Left ventricle myocardium inferior (tissue), 1 donor: ENCODE measurements around the gene MAOA. TPM values are rescaled to one million over a fixed set of nuclear protein-coding genes. Genes with fewer than 3 reads are reported as not detected.
"Not testable (repeated sequence)": the region's sequence is repeated elsewhere in the genome, so short reads cannot be mapped to it uniquely, and the experiment has no call there.

ENCODE experiments used
- DNase-seq: peaks from one replicate; pipeline ENCODE4 v3.0.0-alpha.2; 2020
- H3K27ac ChIP-seq: fragments of 200-600 bp; replicated peaks from 2 replicates; pipeline ENCODE4 v1.8.0; 2021
- H3K27me3 ChIP-seq: fragments of 200-600 bp; 2 replicates; pipeline ENCODE4 v1.8.0; 2021; ENCODE audit warnings: low read depth
- H3K36me3 ChIP-seq: fragments of 200-600 bp; 2 replicates; pipeline ENCODE4 v1.8.0; 2021
- H3K4me1 ChIP-seq: fragments of 200-600 bp; 2 replicates; pipeline ENCODE4 v1.8.0; 2021
- H3K4me3 ChIP-seq: fragments of 200-600 bp; 2 replicates; pipeline ENCODE4 v1.8.0; 2021; ENCODE audit warnings: mild to moderate bottlenecking, moderate library complexity
- H3K9me3 ChIP-seq: fragments of 200-600 bp; replicated peaks from 2 replicates; pipeline ENCODE4 v1.8.0; 2021
- CTCF ChIP-seq: fragments of 200-600 bp; IDR thresholded peaks from 2 replicates; pipeline ENCODE4 v1.8.0; 2021; ENCODE audit warnings: antibody characterized with exemption, mild to moderate bottlenecking, borderline replicate concordance
- intact Hi-C: fragments of 100-400 bp; cut with micrococcal nuclease; formaldehyde crosslinking; loops from one replicate; pipeline ENCODE4 v1.11.0; 2022
- total RNA-seq: library from RNA; stranded (reverse); fragmentation: NEBNext Ultra II Directional; extraction: Animal tissue kit (Norgen Biotek cat#: 25700); gene quantifications from one replicate; pipeline ENCODE4 v1.2.1, GENCODE V29; 2021
- donor health status: DM: no; HTN: yes; CAD: no; lungs with severe emphysema.

MAOA gene
- total RNA-seq, 1 donor from 2014 or later, result 113 TPM

GRCh38 chrX:43718081-43718480, 62.0 kb downstream of the MAOA start:
- Histone ChIP-seq H3K27me3 (no peaks in the 10 kb centered on the region), H3K4me3 (no peak overlapping the region), H3K27ac (no peak overlapping the region), H3K4me1 (no peaks in the 10 kb centered on the region), H3K9me3 (no peaks in the 10 kb centered on the region), H3K36me3 (peaks cover 4% of the 10 kb centered on the region)
- intact Hi-C loops, result no loop called here
- DNase-seq, result no peak
- no peak for TF ChIP-seq CTCF

DNA sequence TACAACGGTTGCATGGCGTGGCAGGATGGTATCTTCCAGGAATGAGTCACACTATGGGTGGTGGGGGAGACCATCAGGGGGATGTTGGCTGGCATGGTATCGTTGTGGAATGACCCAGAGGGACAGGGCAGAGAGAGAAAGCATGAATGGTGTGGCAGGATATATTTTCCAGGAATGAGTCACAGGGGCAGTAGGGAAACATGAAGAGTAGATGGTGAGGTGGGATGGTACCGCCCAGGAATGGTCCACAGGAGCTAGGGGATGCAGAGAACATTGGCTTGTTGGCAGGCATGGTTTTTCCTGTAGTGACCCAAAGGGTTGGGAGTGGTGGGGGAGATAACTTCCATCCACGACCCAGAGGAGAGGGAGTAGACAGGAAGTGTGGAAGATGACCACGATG, 62.4 kb downstream of the MAOA start:
- intact Hi-C loops, result no loop called here
- Histone ChIP-seq H3K9me3 (no peaks in the 10 kb centered on the region), H3K4me1 (no peaks in the 10 kb centered on the region), H3K27ac (no peak overlapping the region), H3K4me3 (no peak overlapping the region), H3K36me3 (peaks cover 4% of the 10 kb centered on the region), H3K27me3 (no peaks in the 10 kb centered on the region)
- TF ChIP-seq CTCF, result no peak
- no peak for DNase-seq

DNA sequence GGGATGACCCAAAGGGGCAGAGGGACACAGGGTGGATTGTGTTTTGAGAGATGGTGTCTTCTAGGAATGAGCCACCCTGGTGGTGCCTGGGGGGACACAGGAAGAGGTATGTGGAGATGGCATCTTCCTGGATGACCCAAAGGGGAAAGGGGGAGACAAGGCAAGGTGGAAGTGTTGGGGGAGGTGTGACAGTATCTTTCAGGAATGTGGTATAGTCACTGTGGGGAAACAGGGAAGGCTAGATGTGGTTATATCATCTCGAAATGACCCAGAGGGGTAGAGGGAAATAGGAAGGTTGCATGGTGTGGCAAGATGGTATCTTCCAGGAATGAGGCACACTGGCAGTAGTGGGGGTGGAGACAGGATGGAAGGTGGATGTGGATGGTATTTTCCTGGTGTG, 62.9 kb downstream of the MAOA start:
- Histone ChIP-seq H3K36me3 (peaks cover 4% of the 10 kb centered on the region), H3K27me3 (no peaks in the 10 kb centered on the region), H3K4me3 (no peak overlapping the region), H3K4me1 (no peaks in the 10 kb centered on the region), H3K9me3 (no peaks in the 10 kb centered on the region), H3K27ac (no peak overlapping the region)
- intact Hi-C loops, result no loop called here
- no peak for DNase-seq
- no peak for TF ChIP-seq CTCF

GRCh38 chrX:43720082-43720481, 64.0 kb downstream of the MAOA start:
- intact Hi-C loops, result no loop called here
- no peak for DNase-seq
- no peaks in the 10 kb centered on the region for H3K27me3 ChIP-seq
- no peak overlapping the region for H3K27ac ChIP-seq
- no peaks in the 10 kb centered on the region for H3K9me3 ChIP-seq
- TF ChIP-seq CTCF, result no peak
- H3K4me3 ChIP-seq, result no peak overlapping the region
- no peaks in the 10 kb centered on the region for H3K4me1 ChIP-seq
- peaks cover 4% of the 10 kb centered on the region for H3K36me3 ChIP-seq

- intact Hi-C loops, result no loop called here
- Histone ChIP-seq H3K27me3 (no peaks in the 10 kb centered on the region), H3K4me3 (no peak overlapping the region), H3K4me1 (no peaks in the 10 kb centered on the region), H3K36me3 (peaks cover 4% of the 10 kb centered on the region), H3K27ac (no peak overlapping the region), H3K9me3 (no peaks in the 10 kb centered on the region)
- TF ChIP-seq CTCF, result no peak
- no peak for DNase-seq
These were observed 64.9 kb downstream of the MAOA start for GRCh38 chrX:43720961-43721360.

- H3K4me1 ChIP-seq, H3K36me3 ChIP-seq, H3K9me3 ChIP-seq, H3K27me3 ChIP-seq, H3K27ac ChIP-seq, H3K4me3 ChIP-seq, DNase-seq, intact Hi-C loops: not testable (repeated sequence)
These were observed 69.1 kb downstream of the MAOA start for GRCh38 chrX:43725227-43725626.

- H3K4me1 ChIP-seq, H3K27me3 ChIP-seq, intact Hi-C loops, H3K27ac ChIP-seq, H3K4me3 ChIP-seq, H3K9me3 ChIP-seq, DNase-seq: not testable (repeated sequence)
- peaks cover 14% of the 10 kb centered on the region for H3K36me3 ChIP-seq
These were observed 71.2 kb downstream of the MAOA start for GRCh38 chrX:43727254-43727653.
